ENCODE data around the gene FLT3.

GRCh38 chr13:27968316-27969081 is 131.9 kb downstream of the FLT3 start:
- TF ChIP-seq CTCF (IDR thresholded peaks at IDR 0.05) (no peak), ZFX (IDR thresholded peaks at IDR 0.05; ENCODE audit: borderline replicate concordance) (no peak)
